GM21515 (cell line): ENCODE results near the gene DLEC1.
A peak's percentile ranks its signal among the peaks of the same experiment; 100 is the strongest.
"Not testable (repeated sequence)": the region's sequence is repeated elsewhere in the genome, so short reads cannot be mapped to it uniquely, and the experiment has no call there.

ENCODE experiments used
- ATAC-seq: cut with Tn5 transposase; IDR thresholded peaks from one replicate; pipeline ENCODE4 v1.9.1; 2021; ENCODE audit not compliant: unreplicated experiment

Gene DLEC1

GRCh38 chr3:38083871-38084333 lies 44.9 kb downstream of the DLEC1 start:
- ATAC-seq = no peak

DNA sequence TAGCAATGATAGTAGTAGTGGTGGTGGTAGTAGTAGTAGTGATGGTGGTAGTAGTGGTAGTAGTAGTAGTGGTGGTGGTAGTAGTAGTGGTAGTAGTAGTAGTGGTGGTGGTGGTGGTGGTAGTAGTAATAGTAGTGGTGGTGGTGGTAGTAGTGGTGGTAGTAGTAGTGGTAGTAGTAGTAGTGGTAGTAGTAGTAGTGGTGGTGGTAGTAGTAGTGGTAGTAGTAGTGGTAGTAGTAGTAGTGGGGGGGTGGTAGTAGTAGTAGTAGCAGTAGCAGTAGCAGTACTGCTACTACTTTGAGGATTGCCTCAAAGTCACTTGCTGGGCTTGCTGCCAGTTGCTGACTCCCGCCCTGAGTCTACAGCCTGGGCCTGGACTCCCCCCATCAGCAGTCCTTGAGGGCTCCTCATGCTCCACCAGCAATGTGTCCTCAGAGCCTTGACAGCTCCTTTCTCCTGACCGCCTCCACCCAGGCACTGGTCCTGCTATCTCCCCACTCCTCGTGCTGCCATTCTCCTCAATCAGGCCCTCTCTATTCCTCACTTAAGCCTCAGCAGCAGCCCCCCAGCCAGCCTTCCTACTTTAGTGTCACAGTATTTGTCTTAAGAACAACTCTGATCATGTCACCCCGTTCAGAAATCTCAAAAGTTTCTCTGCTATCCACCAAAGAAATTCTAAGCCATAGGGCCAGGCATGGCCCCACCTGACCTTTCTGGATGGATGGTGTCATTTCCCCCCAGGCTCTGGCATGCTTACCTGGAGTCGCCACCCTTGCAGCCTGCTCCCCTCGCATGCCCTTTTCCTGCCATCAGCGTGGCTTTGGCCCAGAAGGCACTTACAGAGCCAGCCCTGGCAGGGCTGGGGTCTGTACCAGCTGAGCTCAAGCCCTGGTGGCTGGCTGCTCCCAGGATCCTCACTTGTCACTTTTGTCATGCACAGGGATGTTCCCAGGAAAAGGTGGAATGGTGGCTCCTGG lies 45.6 kb downstream of the DLEC1 start:
- ATAC-seq = peak; percentile 73

DNA sequence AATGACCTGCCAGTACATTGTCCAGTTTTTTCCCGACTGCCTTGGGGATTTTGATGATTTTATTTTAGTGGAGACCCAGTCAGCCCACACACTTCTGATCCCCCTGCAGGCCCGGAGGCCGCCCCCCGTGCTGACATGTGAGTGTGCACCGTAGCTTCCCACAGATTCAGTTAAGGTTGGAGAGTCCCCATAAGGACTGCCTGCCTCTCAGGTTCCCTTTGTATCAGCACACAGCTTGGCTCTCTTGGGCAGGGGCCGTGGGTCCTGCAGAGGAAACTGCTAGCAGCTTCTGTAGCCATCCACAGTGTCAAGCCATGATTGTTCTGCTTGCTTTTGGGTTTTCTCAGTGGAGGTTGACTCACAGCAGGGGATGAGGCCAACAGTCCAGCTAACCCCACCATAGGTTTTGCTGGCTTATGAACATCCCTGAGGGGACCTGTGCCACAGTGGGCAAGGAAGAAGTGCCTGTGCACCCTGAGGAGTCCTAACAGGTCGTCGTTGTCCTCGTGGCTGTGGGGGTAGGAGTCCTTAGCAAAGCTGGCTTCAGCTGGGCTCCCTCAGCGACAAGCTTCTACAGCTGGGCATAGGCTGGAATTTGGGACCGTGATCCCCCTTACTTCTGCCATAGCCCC lies 46.4 kb downstream of the DLEC1 start:
- ATAC-seq = no peak

- no peak for ATAC-seq
Observed at GRCh38 chr3:38085943-38086324, 46.9 kb downstream of the DLEC1 start.

- no peak for ATAC-seq
Observed at GRCh38 chr3:38086496-38086895, 47.5 kb downstream of the DLEC1 start.

DNA sequence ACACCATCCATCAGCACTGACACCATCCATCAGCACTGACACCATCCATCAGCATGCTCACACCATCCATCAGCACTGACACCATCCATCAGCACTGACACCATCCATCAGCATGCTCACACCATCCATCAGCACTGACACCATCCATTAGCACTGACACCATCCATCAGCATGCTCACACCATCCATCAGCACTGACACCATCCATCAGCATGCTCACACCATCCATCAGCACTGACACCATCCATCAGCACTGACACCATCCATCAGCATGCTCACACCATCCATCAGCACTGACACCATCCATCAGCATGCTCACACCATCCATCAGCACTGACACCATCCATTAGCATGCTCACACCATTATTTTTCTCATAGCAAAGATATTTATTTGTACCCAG lies 48.3 kb downstream of the DLEC1 start:
- not testable (repeated sequence) for ATAC-seq

DNA sequence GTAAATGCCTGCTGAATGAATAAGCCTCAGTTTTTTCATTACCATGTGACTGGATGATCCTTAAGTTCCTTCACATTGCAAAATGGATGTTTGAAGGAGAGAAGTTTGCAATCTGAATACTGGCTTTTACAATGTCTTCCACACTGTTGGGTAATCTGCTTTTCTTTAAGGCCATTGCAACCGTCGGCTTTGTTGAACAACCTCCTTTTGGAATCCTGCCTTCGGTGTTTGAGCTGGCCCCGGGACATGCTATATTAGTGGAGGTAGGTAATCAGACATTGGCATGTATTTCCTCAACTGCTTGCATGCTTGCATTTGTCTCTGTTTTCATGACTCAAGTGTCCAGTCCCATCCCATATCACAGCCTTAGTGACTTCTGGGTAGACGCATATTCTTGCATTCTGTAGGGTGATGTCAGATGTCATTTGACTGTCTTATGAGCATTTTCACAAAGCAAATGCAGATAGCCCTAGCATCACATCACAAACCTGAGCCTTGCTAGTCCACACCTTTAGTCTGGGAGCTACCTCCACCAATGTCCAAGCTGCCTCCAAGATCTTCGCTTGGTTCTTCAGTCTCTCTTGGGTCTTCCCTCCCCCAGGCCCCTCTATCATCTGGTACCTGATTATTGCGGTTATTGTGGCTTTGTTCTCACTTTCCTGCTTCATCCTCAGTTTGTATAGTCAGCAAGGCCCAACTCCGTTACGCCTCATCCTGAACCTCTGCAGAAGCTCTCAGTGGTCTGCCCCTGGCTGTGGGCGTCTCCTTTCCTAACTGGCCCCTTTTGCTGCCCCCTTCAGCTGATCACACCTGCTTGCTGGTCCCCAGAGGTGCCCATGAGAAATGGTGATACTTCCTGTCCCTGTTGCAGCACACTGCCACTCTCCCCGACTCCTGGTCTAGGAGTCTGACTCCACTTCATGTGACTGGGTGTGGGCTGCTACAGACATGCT lies 49.4 kb downstream of the DLEC1 start:
- ATAC-seq = no peak

- ATAC-seq = no peak
Observed at GRCh38 chr3:38089163-38089562, 50.2 kb downstream of the DLEC1 start.

- no peak for ATAC-seq
Observed at GRCh38 chr3:38090453-38090852, 51.4 kb downstream of the DLEC1 start.

DNA sequence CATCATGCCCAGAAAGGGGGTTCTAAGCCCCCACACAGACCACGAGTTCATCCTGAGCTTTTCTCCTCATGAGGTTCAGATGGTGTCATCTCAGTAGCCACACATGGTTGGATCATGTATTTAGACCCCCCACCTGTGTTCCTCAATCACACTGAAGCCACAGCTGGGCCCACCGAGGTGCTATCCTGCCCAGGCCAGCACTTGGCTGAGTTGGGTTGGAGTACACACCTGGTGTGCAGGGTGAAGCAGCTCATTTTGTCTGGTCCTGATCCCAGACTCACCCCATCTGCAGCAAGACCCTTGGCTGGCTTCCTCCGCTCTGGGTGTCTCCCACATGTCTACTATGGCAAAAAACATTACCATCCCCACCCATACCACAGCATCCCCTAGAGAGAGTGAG lies 56.0 kb downstream of the DLEC1 start:
- ATAC-seq = no peak

GRCh38 chr3:38095669-38096483 lies 56.9 kb downstream of the DLEC1 start:
- ATAC-seq = no peak

DNA sequence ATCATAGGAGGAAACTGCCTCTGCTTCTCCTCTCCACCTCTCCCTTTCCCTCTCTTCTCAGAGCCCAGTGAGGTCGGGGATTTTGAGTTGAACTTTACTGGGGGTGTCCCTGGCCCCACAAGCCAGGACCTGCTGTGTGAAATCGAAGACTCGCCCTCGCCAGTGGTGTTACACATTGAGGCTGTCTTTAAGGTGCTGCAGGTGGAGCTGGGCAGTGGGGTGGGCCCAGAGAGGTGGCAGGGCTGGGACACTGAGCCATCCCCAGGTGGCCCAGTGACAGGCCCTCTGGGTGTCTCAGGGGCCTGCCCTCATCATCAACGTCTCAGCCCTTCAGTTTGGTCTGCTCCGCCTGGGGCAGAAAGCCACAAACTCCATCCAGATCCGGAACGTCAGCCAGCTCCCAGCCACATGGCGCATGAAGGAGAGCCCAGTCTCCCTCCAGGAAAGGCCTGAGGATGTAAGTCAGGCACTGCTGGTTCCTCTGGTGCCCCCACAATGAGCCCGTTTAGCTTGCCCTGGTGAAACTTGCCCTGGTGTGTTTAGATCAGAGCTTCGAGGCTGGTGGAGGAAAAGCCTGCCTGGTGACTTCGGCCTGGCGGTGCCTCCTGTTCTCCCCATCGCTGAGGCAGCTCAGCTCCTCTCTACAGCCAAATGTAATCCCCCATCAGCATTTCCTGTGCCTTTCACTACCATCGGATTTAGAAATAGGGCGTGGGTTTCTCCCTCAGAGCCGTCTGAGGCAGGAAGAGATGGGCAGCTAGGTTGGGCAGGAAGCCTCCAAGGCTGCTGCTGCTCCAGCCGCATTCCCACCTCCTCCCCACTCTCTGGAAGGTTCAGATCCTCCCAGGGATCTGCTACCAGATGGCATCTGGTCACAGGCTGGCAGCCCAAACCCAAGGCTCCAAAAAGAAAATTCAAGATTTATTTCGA lies 58.7 kb downstream of the DLEC1 start:
- no peak for ATAC-seq

DNA sequence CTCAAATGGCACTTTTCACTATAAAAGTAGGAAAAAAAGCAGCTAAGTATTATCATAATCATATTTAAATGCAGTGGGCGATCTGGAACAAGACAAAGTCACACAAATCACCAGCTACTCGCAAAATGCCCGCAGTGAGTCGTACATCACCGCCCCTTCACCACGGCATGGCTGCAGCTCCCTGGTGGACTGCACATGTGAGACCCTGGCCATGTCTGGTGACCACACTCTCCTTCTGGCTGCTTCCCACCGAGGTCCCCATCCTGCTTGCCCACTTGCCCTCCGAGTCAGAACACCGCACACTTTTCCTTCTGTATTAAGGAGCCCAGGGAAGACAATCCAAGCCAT lies 59.3 kb downstream of the DLEC1 start:
- ATAC-seq = no peak

- ATAC-seq = no peak
Observed at GRCh38 chr3:38099518-38099917, 60.5 kb downstream of the DLEC1 start.

DNA sequence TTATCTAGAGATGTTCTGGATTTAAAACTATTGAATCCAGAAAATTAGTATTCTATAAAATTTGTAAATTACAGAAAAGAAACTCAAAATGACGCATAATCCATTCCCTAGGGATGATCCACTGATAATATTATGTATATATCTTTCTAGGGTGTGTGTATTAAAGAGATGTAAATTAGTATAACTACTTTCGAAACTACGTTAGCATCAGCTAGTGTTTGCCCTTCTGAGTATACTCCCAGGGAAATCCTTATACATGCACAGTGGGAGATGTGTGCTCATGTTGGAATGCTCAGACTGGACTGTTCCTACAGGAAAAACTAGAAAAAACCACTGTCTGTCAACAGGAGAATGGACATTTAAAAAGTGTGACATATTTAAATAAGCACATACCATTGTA lies 61.5 kb downstream of the DLEC1 start:
- ATAC-seq = no peak

- ATAC-seq = no peak
Observed at GRCh38 chr3:38101811-38102443, 62.9 kb downstream of the DLEC1 start.

GRCh38 chr3:38102444-38102814 lies 63.4 kb downstream of the DLEC1 start:
- no peak for ATAC-seq

GRCh38 chr3:38105525-38105924 lies 66.5 kb downstream of the DLEC1 start:
- no peak for ATAC-seq
